IMR-90 (cell line): Measurements from ENCODE around the gene NME2. TPM values are rescaled to one million over a fixed set of nuclear protein-coding genes. Genes with fewer than 3 reads are reported as not detected.

ENCODE experiments used
- ATAC-seq: fragments of 200-7000 bp; cut with Tn5 transposase; 2 replicates; pipeline ENCODE4 v1.9.1; 2020; ENCODE audit warnings: low read depth, mild to moderate bottlenecking, moderate library complexity
- BruUV-seq: library from RNA; stranded (reverse); fragments of 400-500 nt; replicated peaks from 2 replicates; lab custom pipeline; 2021; lab: Mats Ljungman, UMichigan
- CTCF ChIA-PET: fragments of 300-600 bp; formaldehyde crosslinking; extraction: SDS; loops from one replicate; lab custom pipeline; 2021; ENCODE audit warnings: antibody characterized with exemption; lab: Yijun Ruan, JAX
- POLR2A ChIA-PET: fragments of 300-600 bp; sonication (Branson Sonifier 250); formaldehyde crosslinking; loops from one replicate; lab custom pipeline; 2022; ENCODE audit warnings: antibody characterized with exemption; ENCODE audit not compliant: unreplicated experiment; lab: Charles Lee
- DNase-seq: peaks from one replicate; pipeline ENCODE4 v3.0.0; 2013
- H2AFZ ChIP-seq: replicated peaks from 2 replicates; pipeline ENCODE3; 2013; ENCODE audit warnings: low read length, mild to moderate bottlenecking; ENCODE audit not compliant: poor library complexity
- H2AK5ac ChIP-seq: 2 replicates; pipeline ENCODE4 v1.6.1; 2013; ENCODE audit warnings: low read depth, low read length, inconsistent platforms
- H2AK9ac ChIP-seq: replicated peaks from 2 replicates; pipeline ENCODE3; 2013; ENCODE audit warnings: mild to moderate bottlenecking, low read depth, low read length, moderate library complexity; ENCODE audit not compliant: poor library complexity
- H2BK120ac ChIP-seq: 2 replicates; pipeline ENCODE4 v1.6.1; 2013; ENCODE audit warnings: low read depth, low read length, inconsistent platforms
- H2BK15ac ChIP-seq: 3 replicates; pipeline ENCODE4 v1.6.1; 2013; ENCODE audit warnings: low read depth, low read length, inconsistent platforms
- H2BK20ac ChIP-seq: 2 replicates; pipeline ENCODE4 v1.6.1; 2013; ENCODE audit warnings: low read depth, mild to moderate bottlenecking, inconsistent platforms, low read length, moderate library complexity
- H2BK5ac ChIP-seq: 2 replicates; pipeline ENCODE4 v1.6.1; 2013; ENCODE audit warnings: mild to moderate bottlenecking, low read depth, low read length, inconsistent platforms; ENCODE audit not compliant: poor library complexity, severe bottlenecking
- H3K14ac ChIP-seq: replicated peaks from 2 replicates; pipeline ENCODE4 v1.6.1; 2013; ENCODE audit warnings: low read depth, low read length, inconsistent platforms
- H3K18ac ChIP-seq: 2 replicates; pipeline ENCODE4 v1.6.1; 2013; ENCODE audit warnings: low read depth, low read length, control low read depth
- H3K23ac ChIP-seq: 2 replicates; pipeline ENCODE4 v1.6.1; 2013; ENCODE audit warnings: low read depth, low read length, inconsistent platforms
- H3K27ac ChIP-seq: 2 replicates; pipeline ENCODE4 v1.5.1; 2013; ENCODE audit warnings: mild to moderate bottlenecking, control low read depth, low read length; ENCODE audit not compliant: insufficient read depth
- H3K27me3 ChIP-seq: 2 replicates; pipeline ENCODE4 v1.6.1; 2013; ENCODE audit warnings: low read length; ENCODE audit not compliant: control insufficient read depth, insufficient read depth
- H3K36me3 ChIP-seq: 2 replicates; pipeline ENCODE4 v1.6.1; 2013; ENCODE audit warnings: low read length, mixed read lengths; ENCODE audit not compliant: control insufficient read depth, insufficient read depth
- H3K4ac ChIP-seq: 2 replicates; pipeline ENCODE4 v1.6.1; 2013; ENCODE audit warnings: low read depth, low read length, inconsistent platforms
- H3K4me1 ChIP-seq: 2 replicates; pipeline ENCODE4 v1.6.1; 2013; ENCODE audit warnings: low read length, mixed read lengths; ENCODE audit not compliant: control insufficient read depth, insufficient read depth
- H3K4me2 ChIP-seq: 2 replicates; pipeline ENCODE4 v1.6.1; 2013; ENCODE audit warnings: low read depth, mild to moderate bottlenecking, control low read depth, low read length, moderate library complexity
- H3K4me3 ChIP-seq: 2 replicates; pipeline ENCODE4 v1.5.1; 2013; ENCODE audit warnings: low read depth, mild to moderate bottlenecking, control low read depth, low read length, moderate library complexity; ENCODE audit not compliant: insufficient read depth
- H3K56ac ChIP-seq: 2 replicates; pipeline ENCODE4 v1.6.1; 2013; ENCODE audit warnings: low read length, inconsistent platforms; ENCODE audit not compliant: insufficient read depth; ENCODE audit errors: extremely low read depth
- H3K79me1 ChIP-seq, 2 experiments: 2 replicates each; pipeline ENCODE4 v1.6.1; 2013; ENCODE audit warnings: low read length in 2 of 2, inconsistent platforms in 1 of 2, low read depth in 1 of 2
- H3K9ac ChIP-seq: 2 replicates; pipeline ENCODE4 v1.6.1; 2013; ENCODE audit warnings: low read depth, low read length, control low read depth
- H3K9me1 ChIP-seq: 2 replicates; pipeline ENCODE4 v1.6.1; 2013; ENCODE audit warnings: low read length, inconsistent platforms; ENCODE audit not compliant: insufficient read depth
- H3K9me3 ChIP-seq: 2 replicates; pipeline ENCODE4 v1.6.1; 2013; ENCODE audit warnings: low read length; ENCODE audit not compliant: control insufficient read depth, insufficient read depth
- H4K20me1 ChIP-seq: 2 replicates; pipeline ENCODE4 v1.6.1; 2013; ENCODE audit warnings: low read length, inconsistent platforms; ENCODE audit not compliant: insufficient read depth
- H4K5ac ChIP-seq: 2 replicates; pipeline ENCODE4 v1.6.1; 2013; ENCODE audit warnings: mild to moderate bottlenecking, low read depth, low read length, control low read depth
- H4K8ac ChIP-seq, 2 experiments: 2 replicates each; pipeline ENCODE4 v1.6.1; 2013; ENCODE audit warnings: low read depth in 2 of 2, low read length in 2 of 2, control low read depth in 1 of 2, inconsistent platforms in 1 of 2
- H4K91ac ChIP-seq: 2 replicates; pipeline ENCODE4 v1.6.1; 2013; ENCODE audit warnings: low read depth, low read length, inconsistent platforms; ENCODE audit not compliant: insufficient read depth
- RAD21 ChIP-seq: IDR thresholded peaks from 2 replicates; pipeline ENCODE4 v1.6.1; 2012; ENCODE audit warnings: low read length, improper control_type of control experiment
- RCOR1 ChIP-seq: IDR thresholded peaks from 2 replicates; pipeline ENCODE4 v1.6.1; 2012; ENCODE audit warnings: mild to moderate bottlenecking, low read length, improper control_type of control experiment; ENCODE audit not compliant: insufficient replicate concordance
- WGBS, 2 experiments: methylation state at CpG; one replicate each; pipeline versions ENCODE4 v1.1.5 to v1.1.7; 2013; ENCODE audit warnings: missing lambda C conversion rate in 2 of 2; ENCODE audit not compliant: insufficient read length in 1 of 2; ENCODE audit errors: extremely low coverage in 2 of 2; 5-methylcytosine and 5-hydroxymethylcytosine counted together
- dilution Hi-C: fragments of 300-500 bp; cut with HindIII; formaldehyde crosslinking; loops from one replicate; pipeline ENCODE4 v1.14.3; 2018; ENCODE audit warnings: low sequenced_read_pairs; ENCODE audit not compliant: unreplicated experiment
- in situ Hi-C: fragments of 300-500 bp; cut with MboI; formaldehyde crosslinking; loops from 3 replicates; pipeline ENCODE4 v1.14.3; 2019; ENCODE audit warnings: low sequenced_read_pairs, inconsistent platforms, mixed read lengths
- intact Hi-C: fragments of 100-400 bp; cut with micrococcal nuclease; formaldehyde crosslinking; loops from 2 replicates; pipeline ENCODE4 v1.10.0; 2022
- polyA plus RNA-seq, 3 experiments: library from polyadenylated mRNA; depleted of rRNA; stranded (reverse); fragments of >200 nt; gene quantifications; 2 replicates each; pipeline ENCODE4 v1.2.3, GENCODE V29; 2012; ENCODE audit warnings: low replicate concordance in 1 of 3
- total RNA-seq: library from RNA; depleted of rRNA; stranded (reverse); fragments of >200 nt; gene quantifications from 2 replicates; pipeline ENCODE4 v1.2.3, GENCODE V29; 2012

NME2 gene
- total and polyA plus RNA-seq, 2 of the 4 experiments (the other 2 are of a cell fraction) = 824 to 912 TPM

- H3K79me1 ChIP-seq = peaks cover 24 to 54% of the 10 kb centered on the region in 2 experiments; a peak in 3 of 4 replicates
- H2BK5ac ChIP-seq = no peak overlapping the region
- no TSS peak for BruUV-seq
- H3K4me3 ChIP-seq = no peak overlapping the region
- DNase-seq (no peak), ATAC-seq (no peak)
- no peak overlapping the region for H4K8ac ChIP-seq
- H2BK20ac ChIP-seq = no peak overlapping the region
- no peak overlapping the region for H2BK120ac ChIP-seq
- no peak overlapping the region for H3K9ac ChIP-seq
- no peaks in the 10 kb centered on the region for H3K9me3 ChIP-seq
- no peak overlapping the region for H3K23ac ChIP-seq
- peaks cover 31% of the 10 kb centered on the region for H3K36me3 ChIP-seq
- H3K14ac ChIP-seq = no peak overlapping the region
- H3K56ac ChIP-seq = no peak overlapping the region
- H2AK9ac ChIP-seq = no peak overlapping the region
- no peak overlapping the region for H2BK15ac ChIP-seq
- intact Hi-C loops = no loop called here
- in situ Hi-C loops = no loop called here
- H4K5ac ChIP-seq = no peak overlapping the region
- H4K91ac ChIP-seq = no peak overlapping the region
- peaks cover 9% of the 10 kb centered on the region; the same call in 1 of the 2 replicates for H4K20me1 ChIP-seq
- POLR2A ChIA-PET = no interaction called here
- H3K27ac ChIP-seq = no peak overlapping the region
- CTCF ChIA-PET = no interaction called here
- H3K4me1 ChIP-seq = no peaks in the 10 kb centered on the region
- TF ChIP-seq RAD21 (no peak), RCOR1 (no peak)
- no peaks in the 10 kb centered on the region for H3K27me3 ChIP-seq
- no peak overlapping the region for H3K4ac ChIP-seq
- no peak overlapping the region for H3K18ac ChIP-seq
- H2AFZ ChIP-seq = no peak overlapping the region
- no peak overlapping the region for H3K4me2 ChIP-seq
- WGBS, 2 experiments = 100% methylated on average over 1 of the region's 3 CpGs; no CpG with 5 or more reads in 1 of the 2 experiments
- H3K9me1 ChIP-seq = peaks cover 3% of the 10 kb centered on the region; the same call in 1 of the 2 replicates
- no peak overlapping the region for H2AK5ac ChIP-seq
- dilution Hi-C loops = no loop called here
These were observed 6.6 kb upstream of the NME2 start for GRCh38 chr17:51159604-51160003.
